ENCODE data around the gene PCTP.
A peak's percentile ranks its signal among the peaks of the same experiment; 100 is the strongest.

The PCTP gene

GRCh38 chr17:55776271-55776670 is 25.4 kb downstream of the PCTP start:
- no peak for TF ChIP-seq CTCF (IDR thresholded peaks at IDR 0.05)
- DNase-seq (ENCODE audit: low spot score): no peak
- Histone ChIP-seq H3K27ac (no peak overlapping the region), H3K4me3 (no peak overlapping the region)

GRCh38 chr17:55777471-55777971 is 26.7 kb downstream of the PCTP start:
- no peak overlapping the region for H3K4me3 ChIP-seq

GRCh38 chr17:55778389-55779118 is 27.7 kb downstream of the PCTP start:
- TF ChIP-seq CTCF (IDR thresholded peaks at IDR 0.05): no peak
- DNase-seq (ENCODE audit: low spot score): no peak
- Histone ChIP-seq H3K4me3 (no peak overlapping the region), H3K27ac (no peak overlapping the region)

More at GRCh38 chr17:55777471-55777971, 26.7 kb downstream of the PCTP start:
- TF ChIP-seq CTCF (IDR thresholded peaks at IDR 0.05): no peak
- H3K27ac ChIP-seq: no peak overlapping the region
- DNase-seq (ENCODE audit: low spot score): no peak

- DNase-seq (ENCODE audit: low spot score): peak; percentile 83
- no peak overlapping the region for H3K4me3 ChIP-seq
- H3K27ac ChIP-seq: peak overlapping the region in 1 of 2 donors; percentile 83
- TF ChIP-seq CTCF (IDR thresholded peaks at IDR 0.05): no peak
Observed at GRCh38 chr17:55783684-55784245, 32.9 kb downstream of the PCTP start.

- no peak for TF ChIP-seq CTCF (IDR thresholded peaks at IDR 0.05)
Observed at GRCh38 chr17:55784666-55785065, 33.8 kb downstream of the PCTP start.

GRCh38 chr17:55785181-55785580 is 34.3 kb downstream of the PCTP start:
- DNase-seq (ENCODE audit: low spot score): no peak

More at GRCh38 chr17:55784666-55785065, 33.8 kb downstream of the PCTP start:
- H3K4me3 ChIP-seq: no peak overlapping the region
- no peak overlapping the region for H3K27ac ChIP-seq
- DNase-seq (ENCODE audit: low spot score): no peak

More at GRCh38 chr17:55785181-55785580, 34.3 kb downstream of the PCTP start:
- H3K27ac ChIP-seq: no peak overlapping the region
- H3K4me3 ChIP-seq: no peak overlapping the region
- no peak for TF ChIP-seq CTCF (IDR thresholded peaks at IDR 0.05)
